AG08396 (cell line): ENCODE data around the gene PTP4A2.

ENCODE experiments used
- DNase-seq: peaks from one replicate; pipeline ENCODE4 v3.0.0; 2012; ENCODE audit warnings: low spot score, mixed read lengths

PTP4A2 gene

DNA sequence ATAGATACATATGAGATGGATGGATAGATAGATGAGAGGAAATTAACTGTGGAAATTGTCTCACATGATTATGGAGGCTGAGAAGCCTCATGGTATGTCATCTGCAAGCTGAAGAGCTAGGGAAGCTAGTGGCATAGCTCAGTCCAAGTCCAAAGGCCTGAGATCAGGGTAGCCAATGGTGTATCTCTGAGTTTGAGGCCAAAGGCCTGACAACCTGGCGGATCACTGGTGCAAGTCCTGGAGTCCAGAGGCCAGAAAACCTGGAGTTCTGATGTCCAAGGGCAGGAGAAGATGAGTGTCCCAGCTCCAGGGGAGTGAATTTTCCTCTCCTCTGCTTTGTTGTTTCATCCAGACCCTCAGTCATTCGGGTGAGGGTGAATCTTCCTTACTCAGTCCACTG, 78.4 kb downstream of the PTP4A2 start:
- no peak for DNase-seq

DNA sequence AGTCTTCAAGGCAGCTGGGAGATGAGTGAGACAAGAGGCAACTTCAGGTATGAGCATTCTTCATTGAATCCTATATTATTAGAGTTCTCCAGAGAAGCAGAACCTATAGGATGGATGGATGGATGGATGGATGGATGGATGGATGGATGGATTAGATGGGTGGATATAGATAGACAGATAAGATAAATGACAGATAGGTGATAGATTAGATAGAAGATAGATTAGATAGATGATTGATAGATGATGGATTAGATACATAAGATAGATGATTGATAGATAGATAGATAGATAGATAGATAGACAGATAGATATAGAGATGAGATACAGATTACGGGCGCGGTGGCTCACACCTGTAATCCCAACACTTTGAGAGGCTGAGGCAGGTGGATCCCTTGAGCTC, 79.1 kb downstream of the PTP4A2 start:
- DNase-seq: no peak

DNA sequence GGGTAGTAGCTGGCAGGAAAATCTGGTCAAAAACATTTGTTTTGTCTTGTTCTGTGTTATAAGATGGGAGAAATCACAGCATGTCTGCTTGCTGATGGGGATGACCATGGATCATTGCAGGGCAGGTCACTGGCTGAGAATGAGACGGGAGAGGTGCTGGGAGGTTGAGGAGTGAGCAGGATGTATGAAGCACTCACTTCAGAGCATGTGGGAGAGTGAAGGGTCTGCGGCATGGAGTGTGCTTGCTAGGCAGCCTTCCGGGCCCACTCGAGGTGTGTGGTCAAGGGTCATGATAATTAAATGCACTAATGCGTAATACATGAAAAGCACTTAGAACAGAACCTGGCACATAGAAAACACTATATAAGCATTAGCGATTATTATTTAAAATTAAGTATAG, 80.3 kb downstream of the PTP4A2 start:
- no peak for DNase-seq
